ENCODE data around the gene PRR5. TPM values are rescaled to one million over a fixed set of nuclear protein-coding genes. Genes with fewer than 3 reads are reported as not detected.

Gene PRR5
- polyA plus RNA-seq, 3 donors, result 19.3 to 38.2 (median 35.3) TPM

Other genes starting within 250 kb of the PRR5 start
- 10 to 100 TPM; 50.0 to 60.0 (median 53.9) TPM for gene RTL6, start 204.0 kb upstream of the PRR5 start, polyA plus RNA-seq (ENCODE audit: insufficient read length in 3 of 3)
- gene ARHGAP8, start 50.4 kb downstream of the PRR5 start, polyA plus RNA-seq (ENCODE audit: insufficient read length in 3 of 3), result 10 to 100 TPM; 27.4 to 57.7 (median 30.0) TPM